Cardiac muscle cell (in vitro differentiated cells and primary cell): ENCODE results near the gene ASCC1. TPM values are rescaled to one million over a fixed set of nuclear protein-coding genes. Genes with fewer than 3 reads are reported as not detected.
A peak's percentile ranks its signal among the peaks of the same experiment; 100 is the strongest.

Experiments used
- DNase-seq, 2 donors: peaks; one replicate each; pipeline versions ENCODE4 v3.0.0 to v3.0.0-alpha.2; 2010 to 2017; ENCODE audit warnings: low read depth in 1 of 2, low spot score in 1 of 2
- H3K27ac ChIP-seq: fragments of 200-600 bp; sonication (generic); 2 replicates; pipeline ENCODE4 v1.5.1; 2016
- H3K27me3 ChIP-seq: fragments of 200-600 bp; sonication (generic); 2 replicates; pipeline ENCODE4 v1.6.0; 2016; ENCODE audit warnings: control low read depth
- H3K36me3 ChIP-seq: fragments of 200-600 bp; sonication (generic); 2 replicates; pipeline ENCODE4 v1.5.1; 2016; ENCODE audit warnings: control low read depth
- H3K4me1 ChIP-seq: fragments of 200-600 bp; sonication (generic); 2 replicates; pipeline ENCODE4 v1.8.1; 2017; ENCODE audit warnings: low read depth, mild to moderate bottlenecking, mixed run types
- H3K4me3 ChIP-seq: fragments of 200-600 bp; sonication (generic); 2 replicates; pipeline ENCODE4 v1.5.1; 2016; ENCODE audit warnings: mild to moderate bottlenecking
- H3K9me3 ChIP-seq: fragments of 200-600 bp; sonication (generic); 2 replicates; pipeline ENCODE4 v1.5.1; 2017; ENCODE audit warnings: low read depth, mild to moderate bottlenecking, control low read depth
- polyA plus RNA-seq: library from polyadenylated mRNA; unstranded; fragments of >200 nt; fragmentation: Nextera tagmentation; extraction: Ambion mirVana; gene quantifications from 2 replicates; pipeline ENCODE4 v1.2.1, GENCODE V29; 2016
- total RNA-seq: library from RNA; depleted of rRNA; stranded (reverse); fragments of >200 nt; gene quantifications from 2 replicates; pipeline ENCODE4 v1.2.3, GENCODE V29; 2016
- TF ChIP-seq, protein P1 (sequence below): IDR thresholded peaks from 2 replicates; pipeline ENCODE4 v1.5.1; 2012; ENCODE audit warnings: low read depth, mild to moderate bottlenecking, low read length

Gene ASCC1
- total and polyA plus RNA-seq, 2 experiments from 2014 or later = 41.3 to 58.4 TPM

DNA sequence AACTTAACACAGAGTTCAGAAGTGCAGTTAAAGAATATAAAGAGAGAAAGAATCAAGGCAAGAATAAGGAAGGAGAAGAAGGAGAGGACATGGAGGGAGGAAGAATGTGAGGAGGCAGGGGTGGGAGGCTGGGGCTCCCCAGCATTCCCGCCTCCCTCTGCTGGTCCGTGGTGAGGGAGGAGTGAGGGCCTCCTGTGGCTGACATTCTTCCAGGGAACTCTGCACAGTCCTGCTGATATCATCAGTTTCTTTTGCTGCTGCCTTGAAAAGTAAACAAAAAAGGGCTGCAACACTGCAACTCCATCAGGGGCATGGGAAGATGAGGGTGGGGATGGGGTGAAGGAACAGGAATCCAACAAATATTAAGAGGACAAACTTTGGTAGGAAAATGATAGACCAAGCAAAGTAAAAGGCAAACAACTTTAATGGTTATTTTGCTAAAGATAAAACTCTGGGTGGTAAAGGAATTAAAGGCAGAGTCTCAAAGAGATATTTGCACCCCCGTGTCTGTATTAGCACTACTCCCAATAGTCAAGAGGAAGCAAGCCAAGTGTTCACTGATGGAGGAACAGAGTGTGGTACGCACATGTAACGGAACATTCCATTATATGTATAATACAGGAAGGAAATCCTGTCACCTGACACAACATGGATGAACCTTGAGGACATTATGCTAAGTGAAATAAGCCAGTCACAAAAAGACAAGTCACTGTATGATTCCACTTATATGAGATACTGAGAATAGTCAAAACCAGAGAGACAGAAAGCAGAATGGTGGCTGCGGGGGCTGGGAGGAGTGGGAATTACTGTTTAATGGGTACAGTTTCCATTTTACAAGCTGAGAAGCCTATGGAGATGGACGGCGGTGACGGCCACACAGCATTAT is 119.7 kb downstream of the ASCC1 start:
- H3K4me3 ChIP-seq = no peak overlapping the region
- peak in 1 of 2 donors; percentile 77 for DNase-seq
- no peaks in the 10 kb centered on the region for H3K9me3 ChIP-seq
- no peak overlapping the region for H3K27ac ChIP-seq
- H3K36me3 ChIP-seq = no peaks in the 10 kb centered on the region
- no peaks in the 10 kb centered on the region for H3K27me3 ChIP-seq
- TF ChIP-seq, protein P1, sequence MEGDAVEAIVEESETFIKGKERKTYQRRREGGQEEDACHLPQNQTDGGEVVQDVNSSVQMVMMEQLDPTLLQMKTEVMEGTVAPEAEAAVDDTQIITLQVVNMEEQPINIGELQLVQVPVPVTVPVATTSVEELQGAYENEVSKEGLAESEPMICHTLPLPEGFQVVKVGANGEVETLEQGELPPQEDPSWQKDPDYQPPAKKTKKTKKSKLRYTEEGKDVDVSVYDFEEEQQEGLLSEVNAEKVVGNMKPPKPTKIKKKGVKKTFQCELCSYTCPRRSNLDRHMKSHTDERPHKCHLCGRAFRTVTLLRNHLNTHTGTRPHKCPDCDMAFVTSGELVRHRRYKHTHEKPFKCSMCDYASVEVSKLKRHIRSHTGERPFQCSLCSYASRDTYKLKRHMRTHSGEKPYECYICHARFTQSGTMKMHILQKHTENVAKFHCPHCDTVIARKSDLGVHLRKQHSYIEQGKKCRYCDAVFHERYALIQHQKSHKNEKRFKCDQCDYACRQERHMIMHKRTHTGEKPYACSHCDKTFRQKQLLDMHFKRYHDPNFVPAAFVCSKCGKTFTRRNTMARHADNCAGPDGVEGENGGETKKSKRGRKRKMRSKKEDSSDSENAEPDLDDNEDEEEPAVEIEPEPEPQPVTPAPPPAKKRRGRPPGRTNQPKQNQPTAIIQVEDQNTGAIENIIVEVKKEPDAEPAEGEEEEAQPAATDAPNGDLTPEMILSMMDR = peak; percentile 22
- peaks cover 27% of the 10 kb centered on the region for H3K4me1 ChIP-seq

- no peak for DNase-seq
- H3K4me1 ChIP-seq = peaks cover 27% of the 10 kb centered on the region
- no peaks in the 10 kb centered on the region for H3K9me3 ChIP-seq
- H3K27me3 ChIP-seq = peaks cover 4% of the 10 kb centered on the region
- TF ChIP-seq, protein P1 = no peak
- no peak overlapping the region for H3K4me3 ChIP-seq
- no peak overlapping the region for H3K27ac ChIP-seq
- H3K36me3 ChIP-seq = no peaks in the 10 kb centered on the region
These were observed 120.9 kb downstream of the ASCC1 start for GRCh38 chr10:72095195-72095594.

DNA sequence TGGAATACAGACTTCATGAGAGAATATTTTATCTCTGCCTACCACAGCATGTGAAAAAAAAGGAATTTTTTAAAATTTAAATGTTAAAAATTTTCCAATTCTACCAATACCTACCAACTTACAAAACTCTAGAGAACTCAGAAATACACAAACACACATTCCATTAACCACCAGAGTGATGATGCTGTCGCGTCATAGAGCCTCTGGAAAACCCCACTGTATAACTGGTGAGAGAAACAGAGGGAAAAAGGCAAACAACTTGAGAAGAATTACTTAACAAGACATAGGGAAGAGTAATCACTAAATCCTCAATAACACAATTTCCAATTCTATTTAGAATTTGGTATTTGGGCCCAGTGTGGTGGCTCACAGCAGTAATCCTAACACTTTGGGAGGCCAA is 121.5 kb downstream of the ASCC1 start:
- Histone ChIP-seq H3K36me3 (no peaks in the 10 kb centered on the region), H3K9me3 (no peaks in the 10 kb centered on the region), H3K27me3 (peaks cover 10% of the 10 kb centered on the region), H3K4me3 (no peak overlapping the region), H3K27ac (no peak overlapping the region), H3K4me1 (peaks cover 27% of the 10 kb centered on the region)
- DNase-seq = no peak
- TF ChIP-seq, protein P1 = no peak

- DNase-seq = no peak
- Histone ChIP-seq H3K9me3 (no peaks in the 10 kb centered on the region), H3K4me3 (no peak overlapping the region), H3K36me3 (no peaks in the 10 kb centered on the region), H3K27ac (no peak overlapping the region), H3K27me3 (peaks cover 21% of the 10 kb centered on the region), H3K4me1 (peaks cover 23% of the 10 kb centered on the region)
- TF ChIP-seq, protein P1 = no peak
These were observed 122.6 kb downstream of the ASCC1 start for GRCh38 chr10:72093450-72093849.

GRCh38 chr10:72092987-72093386 is 123.1 kb downstream of the ASCC1 start:
- H3K27me3 ChIP-seq = peaks cover 26% of the 10 kb centered on the region
- no peaks in the 10 kb centered on the region for H3K36me3 ChIP-seq
- no peaks in the 10 kb centered on the region for H3K9me3 ChIP-seq
- TF ChIP-seq, protein P1 = no peak
- peaks cover 22% of the 10 kb centered on the region for H3K4me1 ChIP-seq
- H3K4me3 ChIP-seq = no peak overlapping the region
- no peak for DNase-seq
- H3K27ac ChIP-seq = no peak overlapping the region
